IPS-15b (cell line): ENCODE measurements around the gene CDSN.

Source experiments
- H3K27me3 ChIP-seq: one replicate; pipeline ENCODE4 v1.6.1; 2013; ENCODE audit warnings: low read length; ENCODE audit not compliant: control insufficient read depth, insufficient read depth
- H3K36me3 ChIP-seq: one replicate; pipeline ENCODE4 v1.6.1; 2013; ENCODE audit warnings: low read length; ENCODE audit not compliant: control insufficient read depth, insufficient read depth
- H3K4me1 ChIP-seq: one replicate; pipeline ENCODE4 v1.6.1; 2013; ENCODE audit warnings: mild to moderate bottlenecking, low read length; ENCODE audit not compliant: control insufficient read depth, insufficient read depth
- H3K4me3 ChIP-seq: one replicate; pipeline ENCODE4 v1.5.1; 2013; ENCODE audit warnings: low read depth, low read length
- H3K9ac ChIP-seq: one replicate; pipeline ENCODE4 v1.6.1; 2013; ENCODE audit warnings: low read depth, mild to moderate bottlenecking, low read length
- H3K9me3 ChIP-seq: one replicate; pipeline ENCODE4 v1.6.1; 2013; ENCODE audit warnings: mild to moderate bottlenecking, low read length; ENCODE audit not compliant: control insufficient read depth, insufficient read depth

Gene CDSN

DNA sequence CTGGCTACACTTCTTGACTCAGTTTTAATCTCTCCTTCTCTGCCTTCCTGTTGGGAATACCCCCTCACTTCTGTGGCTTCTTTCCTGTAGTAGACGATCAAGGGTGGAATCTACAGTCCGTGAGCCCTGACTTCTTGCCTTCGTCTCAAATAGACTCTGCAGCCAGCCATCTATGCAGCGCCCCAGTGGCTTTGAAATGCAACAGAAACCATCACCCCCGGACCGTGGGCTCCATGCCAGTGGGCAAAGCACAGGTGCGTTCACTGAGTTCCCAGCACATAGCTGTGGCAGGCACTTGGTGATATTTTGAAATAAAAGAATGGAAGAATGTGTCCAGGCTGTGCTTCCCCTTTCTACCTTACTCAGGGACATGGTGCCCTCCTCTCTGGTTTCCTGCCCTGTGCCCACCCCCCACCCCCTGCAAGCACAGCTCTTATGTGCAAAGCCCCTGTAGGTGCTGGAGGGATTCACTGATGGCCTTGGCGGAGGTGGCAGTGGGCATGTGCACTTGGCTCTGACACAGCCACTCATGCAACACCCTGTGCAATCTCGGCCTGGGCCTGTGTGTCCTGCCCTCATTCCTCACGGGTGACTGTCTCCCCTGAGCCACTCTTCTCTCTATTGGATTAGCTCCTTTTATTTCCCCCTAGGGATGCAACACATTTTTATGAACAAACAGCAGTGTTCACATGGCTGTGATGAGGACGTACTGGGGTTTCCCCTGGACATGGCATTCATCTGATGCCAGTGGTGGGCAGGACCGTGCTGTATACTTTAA is 5.5 kb upstream of the CDSN start:
- no peaks in the 10 kb centered on the region for H3K4me1 ChIP-seq
- no peaks in the 10 kb centered on the region for H3K36me3 ChIP-seq
- H3K4me3 ChIP-seq = no peak overlapping the region
- H3K9me3 ChIP-seq = no peaks in the 10 kb centered on the region
- H3K9ac ChIP-seq = no peak overlapping the region
- no peaks in the 10 kb centered on the region for H3K27me3 ChIP-seq

DNA sequence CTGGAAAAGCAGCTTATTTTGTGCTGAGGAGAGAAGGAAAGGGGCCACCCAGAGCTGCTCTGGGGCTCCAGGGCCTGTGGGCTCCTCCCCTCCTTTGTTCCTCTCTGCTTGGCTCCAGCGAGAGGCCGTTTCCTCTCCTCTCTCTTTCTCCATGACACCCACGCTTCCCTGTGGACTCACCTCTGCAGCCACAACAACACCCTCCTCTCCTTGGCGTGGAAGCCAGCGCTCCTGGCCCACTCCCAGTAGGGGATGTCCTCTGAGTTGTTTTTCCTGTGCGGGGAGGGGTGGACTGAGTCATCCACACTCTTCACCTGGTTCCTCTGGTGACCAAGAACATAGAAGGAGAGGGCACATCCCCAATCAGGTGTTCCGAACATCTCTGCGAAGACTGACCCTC is 4.9 kb upstream of the CDSN start:
- Histone ChIP-seq H3K4me1 (no peaks in the 10 kb centered on the region), H3K4me3 (no peak overlapping the region), H3K9ac (no peak overlapping the region), H3K27me3 (no peaks in the 10 kb centered on the region), H3K36me3 (no peaks in the 10 kb centered on the region), H3K9me3 (no peaks in the 10 kb centered on the region)

DNA sequence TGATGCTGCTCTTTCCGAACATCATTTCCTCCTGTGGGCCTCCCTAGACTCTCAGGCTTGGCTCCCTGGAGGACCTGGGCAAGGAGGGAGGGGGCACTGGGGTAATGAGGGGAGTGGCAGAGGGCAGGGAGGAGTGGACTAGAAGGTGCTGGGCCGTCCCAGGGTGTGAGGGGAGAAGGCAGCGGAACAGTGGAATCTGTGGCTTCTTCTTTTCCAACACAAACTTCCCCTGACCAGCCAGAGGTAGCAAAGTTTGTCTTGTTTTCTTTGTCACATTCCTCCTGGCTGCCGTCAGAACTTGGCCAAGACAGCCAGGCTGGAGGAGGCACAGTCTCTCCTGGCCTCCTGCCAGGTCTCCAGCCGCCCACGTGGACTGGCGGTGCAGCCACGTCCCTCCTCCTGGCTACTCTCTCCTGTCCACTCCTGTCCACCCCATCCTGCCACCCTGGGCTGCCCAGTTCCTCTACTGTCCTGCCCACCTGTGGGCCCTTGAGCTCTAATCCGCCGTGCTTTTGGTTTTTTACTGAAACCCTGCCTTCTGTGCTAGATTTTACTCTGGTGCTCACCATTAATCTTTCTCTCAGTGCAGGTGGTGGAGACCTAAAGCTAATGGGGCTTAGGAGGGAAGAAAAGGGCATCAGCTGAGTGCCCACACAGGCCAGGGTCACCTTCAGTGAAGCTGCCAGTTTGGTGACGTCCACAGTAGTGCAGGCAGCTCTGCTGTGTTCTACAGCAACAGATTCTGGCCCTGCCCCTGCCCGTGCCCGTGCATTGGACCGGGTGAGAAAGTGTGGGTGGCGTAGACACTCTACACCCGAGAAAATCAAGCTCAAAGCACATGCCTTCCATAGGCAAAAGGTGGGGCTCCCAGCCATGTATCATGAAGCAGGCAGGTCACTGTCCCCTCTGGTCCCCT is 2.8 kb upstream of the CDSN start:
- H3K9ac ChIP-seq = no peak overlapping the region
- no peak overlapping the region for H3K4me3 ChIP-seq

DNA sequence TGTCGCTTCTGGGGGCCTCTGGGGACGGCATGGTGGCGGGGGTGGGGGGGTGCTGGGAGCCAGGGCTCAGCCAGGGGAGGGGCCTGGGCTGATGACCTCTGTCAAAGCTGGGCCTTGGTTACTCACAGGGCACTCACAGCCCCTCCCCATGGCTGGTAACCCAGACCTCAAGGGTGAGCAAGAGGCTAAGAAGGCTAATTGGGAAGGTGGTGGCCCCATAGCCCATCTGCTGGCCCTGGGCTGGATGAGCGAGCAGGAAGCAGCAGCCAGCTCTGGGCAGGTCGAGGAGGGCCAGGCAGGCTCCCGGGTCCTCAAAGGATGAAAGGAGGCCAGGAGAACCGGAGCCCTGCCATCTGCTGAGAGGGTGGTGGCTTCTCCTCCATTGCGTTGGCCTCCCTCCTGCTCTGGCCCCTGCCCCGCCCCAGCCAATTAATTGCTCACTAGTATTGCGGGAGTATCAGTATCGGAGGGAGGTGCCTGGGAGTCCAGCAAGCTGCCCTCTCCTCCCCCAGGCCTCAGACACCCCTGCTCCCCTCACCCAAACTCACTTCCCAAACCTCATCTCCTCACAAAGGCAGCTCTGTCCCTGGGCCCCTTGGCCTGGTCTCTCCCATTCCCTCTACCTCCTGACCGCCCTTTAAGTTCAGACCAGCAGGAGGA is 1.0 kb upstream of the CDSN start:
- H3K9ac ChIP-seq = no peak overlapping the region
- no peaks in the 10 kb centered on the region for H3K27me3 ChIP-seq
- H3K4me1 ChIP-seq = no peaks in the 10 kb centered on the region
- peaks cover 2% of the 10 kb centered on the region for H3K36me3 ChIP-seq
- H3K9me3 ChIP-seq = no peaks in the 10 kb centered on the region
- H3K4me3 ChIP-seq = no peak overlapping the region

More for the DNA sequence above, 2.8 kb upstream of the CDSN start:
- Histone ChIP-seq H3K9me3 (no peaks in the 10 kb centered on the region), H3K4me1 (no peaks in the 10 kb centered on the region), H3K27me3 (no peaks in the 10 kb centered on the region), H3K36me3 (peaks cover 2% of the 10 kb centered on the region)

DNA sequence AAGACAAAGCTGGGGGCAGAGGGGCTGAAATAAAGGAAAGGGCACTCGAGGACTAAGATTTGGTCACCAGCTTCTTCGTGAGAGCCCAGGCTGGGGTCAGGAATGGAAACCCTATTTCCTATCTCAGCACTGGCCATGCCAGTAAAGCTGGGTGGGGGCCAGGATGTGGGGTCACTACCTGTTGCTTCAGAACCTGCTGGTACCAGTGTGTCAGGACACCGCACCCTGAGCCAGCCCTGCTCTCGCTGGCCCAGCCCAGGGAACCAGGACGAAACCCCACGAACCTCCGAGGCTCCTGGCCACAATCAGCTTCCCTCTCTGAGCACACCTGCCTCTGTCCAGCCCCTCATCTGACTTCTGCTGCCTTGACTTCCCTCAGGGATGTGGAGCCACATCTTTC is 2.1 kb downstream of the CDSN start:
- Histone ChIP-seq H3K27me3 (peaks cover 1% of the 10 kb centered on the region), H3K9me3 (no peaks in the 10 kb centered on the region), H3K36me3 (peaks cover 2% of the 10 kb centered on the region), H3K4me1 (peaks cover 13% of the 10 kb centered on the region), H3K4me3 (no peak overlapping the region), H3K9ac (no peak overlapping the region)

DNA sequence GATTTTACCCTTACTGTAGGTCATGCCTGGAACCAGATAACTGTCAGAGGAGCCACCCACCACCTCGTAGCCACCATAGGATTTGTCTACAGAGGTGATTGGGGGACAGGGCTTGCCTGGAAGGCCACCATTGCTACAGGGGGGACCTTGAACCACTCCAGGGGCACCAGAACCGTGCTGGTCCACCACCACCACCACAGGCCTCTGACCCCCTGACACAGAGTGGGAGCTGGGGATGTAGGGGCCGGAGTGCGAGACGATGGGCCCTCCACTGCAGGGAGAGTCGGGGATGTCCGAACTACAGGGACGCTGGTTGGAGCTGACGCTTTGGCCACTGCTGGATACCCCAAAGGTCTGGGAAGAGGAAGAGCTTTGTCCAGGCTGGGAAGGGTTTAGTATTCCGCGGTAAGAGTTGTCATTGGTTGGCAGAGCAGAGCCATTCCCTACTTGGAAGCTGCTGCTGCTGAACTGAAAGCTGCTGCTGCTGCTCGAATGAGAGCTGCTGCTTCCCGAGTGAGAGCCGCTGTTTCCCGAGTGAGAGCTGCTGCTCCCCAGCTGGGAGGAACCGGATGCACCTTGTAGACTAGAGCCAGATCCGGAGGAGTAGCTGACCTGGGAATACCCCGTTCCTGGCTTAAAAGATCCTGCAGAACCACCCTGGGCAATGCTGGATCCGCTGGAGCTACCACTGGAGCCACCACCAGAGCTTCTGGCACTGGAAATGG is 3.4 kb downstream of the CDSN start:
- H3K9me3 ChIP-seq = no peaks in the 10 kb centered on the region
- H3K36me3 ChIP-seq = peaks cover 2% of the 10 kb centered on the region
- peaks cover 13% of the 10 kb centered on the region for H3K4me1 ChIP-seq
- no peak overlapping the region for H3K9ac ChIP-seq
- peaks cover 7% of the 10 kb centered on the region for H3K27me3 ChIP-seq
- no peak overlapping the region for H3K4me3 ChIP-seq

DNA sequence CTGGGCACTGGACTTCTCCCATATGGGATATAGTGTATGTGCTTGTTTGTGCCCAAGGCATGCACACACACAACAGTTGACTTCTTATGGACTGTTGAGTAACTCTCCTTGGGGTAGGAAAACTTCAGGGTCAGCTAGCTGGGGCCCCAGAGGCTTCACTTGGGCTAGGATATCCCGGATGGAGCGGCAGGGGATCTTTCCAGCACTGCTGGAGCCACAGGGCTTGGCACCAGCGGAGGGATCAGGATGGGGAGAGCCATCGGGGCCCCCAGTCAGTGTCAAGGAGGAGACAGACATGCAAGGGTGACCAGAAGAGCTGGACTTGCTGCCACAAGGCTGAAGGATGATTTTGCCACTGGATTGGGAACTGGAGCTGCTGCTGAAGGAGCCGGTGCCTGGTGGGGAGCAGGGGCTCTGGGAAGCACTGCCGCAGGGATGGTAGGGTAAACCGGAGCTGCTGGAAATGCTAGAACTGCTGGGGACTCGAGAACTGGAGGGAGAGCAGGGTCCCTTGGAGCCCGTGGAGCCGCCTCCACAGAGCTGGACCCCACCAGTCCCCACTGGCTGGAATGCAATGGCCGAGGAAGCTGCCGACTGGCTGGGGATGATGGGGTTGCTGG is 4.2 kb downstream of the CDSN start:
- H3K36me3 ChIP-seq = peaks cover 2% of the 10 kb centered on the region
- peaks cover 13% of the 10 kb centered on the region for H3K4me1 ChIP-seq
- no peaks in the 10 kb centered on the region for H3K9me3 ChIP-seq
- no peak overlapping the region for H3K4me3 ChIP-seq
- no peak overlapping the region for H3K9ac ChIP-seq
- H3K27me3 ChIP-seq = peaks cover 7% of the 10 kb centered on the region

DNA sequence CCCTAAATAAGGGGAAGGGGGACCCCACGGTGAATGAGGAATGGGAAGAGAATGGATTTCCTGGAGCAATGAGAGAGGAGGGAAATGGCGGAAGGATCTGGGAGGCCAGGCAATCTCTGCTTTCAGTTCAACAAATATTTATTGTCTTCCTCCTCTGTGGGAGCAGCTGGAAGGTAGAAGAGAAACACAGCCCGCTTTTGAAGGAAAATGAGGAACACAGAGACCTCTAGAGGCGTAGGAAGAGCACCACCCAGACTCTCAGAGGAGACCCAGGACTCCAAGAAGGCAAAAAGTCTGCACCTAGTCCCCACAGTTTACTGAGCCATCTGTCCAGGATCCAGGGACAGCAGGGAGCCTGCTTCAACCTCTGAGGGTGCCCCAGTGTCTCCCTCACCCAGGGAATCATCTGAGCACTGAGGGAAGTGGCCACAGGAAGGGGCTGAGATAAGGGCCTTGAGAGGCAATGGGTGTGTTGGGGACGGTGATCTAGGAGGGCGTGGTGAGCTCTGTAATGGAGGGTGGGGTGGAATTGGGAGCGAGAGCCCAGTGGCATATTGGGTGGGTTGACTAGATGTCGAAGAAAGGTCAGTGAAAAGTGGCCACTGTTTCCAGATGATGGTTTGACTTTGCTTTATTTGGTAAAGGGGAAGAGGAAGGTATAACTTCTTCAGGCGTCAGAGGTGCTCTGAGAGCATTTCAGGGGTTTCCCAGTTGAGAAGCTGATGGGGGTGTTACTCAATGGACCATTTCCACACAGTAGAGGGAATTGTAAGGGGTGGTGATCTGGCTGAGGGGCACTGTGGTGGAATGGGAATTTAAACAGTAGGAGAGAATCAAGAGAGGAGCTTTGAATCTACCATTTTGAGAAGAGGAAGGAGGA is 5.0 kb downstream of the CDSN start:
- Histone ChIP-seq H3K4me3 (no peak overlapping the region), H3K9me3 (no peaks in the 10 kb centered on the region), H3K4me1 (peaks cover 13% of the 10 kb centered on the region), H3K9ac (peak overlapping the region; percentile 49), H3K27me3 (peaks cover 10% of the 10 kb centered on the region), H3K36me3 (peaks cover 2% of the 10 kb centered on the region)

DNA sequence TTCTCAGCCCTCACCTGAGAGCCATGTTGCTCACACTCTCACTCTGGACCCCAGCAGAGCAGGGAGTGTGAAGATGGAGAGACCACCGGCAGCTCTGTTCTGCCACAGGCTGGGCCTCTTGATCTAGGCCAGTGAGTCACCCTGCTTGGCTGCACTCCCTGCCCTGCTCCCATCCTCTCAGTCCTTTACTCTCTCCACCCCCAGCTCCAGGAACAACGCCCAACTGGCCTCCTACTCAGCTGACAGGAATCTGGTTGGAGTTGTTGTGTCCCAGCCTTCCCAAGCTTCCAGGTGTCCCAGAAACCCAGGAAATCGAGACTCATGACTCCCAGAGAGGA is 5.7 kb downstream of the CDSN start, which contains the start of gene PSORS1C1:
Gene PSORS1C1, plus strand, starts transcription at position 260 of the 338 bp plus-strand sequence. CDS start 14,833 bp downstream, outside the sequence.
- Histone ChIP-seq H3K9ac (peak within 1 kb of the TSS; percentile 49), H3K9me3 (no peaks in the 10 kb centered on the region), H3K36me3 (peaks cover 2% of the 10 kb centered on the region), H3K4me1 (peaks cover 18% of the 10 kb centered on the region), H3K27me3 (peaks cover 17% of the 10 kb centered on the region), H3K4me3 (peak within 1 kb of the TSS; percentile 27)

DNA sequence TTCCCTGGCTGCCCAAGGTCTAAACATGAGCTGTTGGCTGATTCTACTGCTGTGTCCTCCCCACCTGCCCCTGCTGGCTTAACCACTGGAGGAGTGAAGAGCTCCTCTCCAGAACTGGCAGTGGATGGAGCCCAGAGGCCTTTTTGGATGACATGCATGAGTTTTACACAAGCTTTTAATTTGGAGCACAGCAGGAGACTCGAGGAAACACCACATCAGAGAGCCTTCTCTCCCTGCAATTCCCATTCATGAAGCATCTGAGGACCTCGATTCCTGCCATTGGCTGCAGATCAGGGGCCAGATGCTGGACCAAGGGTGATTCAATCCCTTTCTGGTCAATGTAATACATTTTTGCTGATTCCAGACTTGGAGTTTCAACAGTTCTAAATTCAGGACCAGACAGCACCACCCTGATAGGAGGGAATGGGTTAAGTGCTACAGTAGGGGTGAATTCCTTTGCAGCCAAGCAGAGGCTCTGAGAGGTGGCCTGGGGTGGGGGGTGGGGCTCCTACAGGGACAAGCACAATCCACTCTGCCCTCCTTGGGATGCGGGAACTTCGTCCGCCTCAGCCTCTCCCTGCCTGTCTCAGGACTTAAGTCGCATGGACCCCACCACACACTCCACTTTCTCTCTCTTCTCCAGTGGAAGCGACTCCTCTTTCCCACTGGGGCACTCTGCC is 6.2 kb downstream of the CDSN start:
- Histone ChIP-seq H3K9ac (no peak overlapping the region), H3K4me3 (peak overlapping the region; percentile 27), H3K9me3 (no peaks in the 10 kb centered on the region), H3K27me3 (peaks cover 17% of the 10 kb centered on the region), H3K4me1 (peaks cover 18% of the 10 kb centered on the region), H3K36me3 (peaks cover 2% of the 10 kb centered on the region)
